ENCODE results near the gene TAAR9. TPM values are rescaled to one million over a fixed set of nuclear protein-coding genes. Genes with fewer than 3 reads are reported as not detected.
"Not testable (repeated sequence)": the region's sequence is repeated elsewhere in the genome, so short reads cannot be mapped to it uniquely, and the experiment has no call there.

The TAAR9 gene
- total RNA-seq, 2 experiments from 2014 or later: not detected

GRCh38 chr6:132551214-132551613, 13.1 kb downstream of the TAAR9 start:
- H3K79me2 ChIP-seq (ENCODE audit: insufficient read depth, low read depth, low read length): no peaks in the 10 kb centered on the region
- DNase-seq (ENCODE audit: low spot score): no peak
- CTCF ChIA-PET (ENCODE audit: unreplicated experiment): no interaction called here
- intact Hi-C loops (cut with micrococcal nuclease; ENCODE audit: unreplicated experiment): no loop called here
- H4K20me1 ChIP-seq (ENCODE audit: insufficient read depth, low read length): no peaks in the 10 kb centered on the region
- H3K4me2 ChIP-seq (ENCODE audit: low read length): no peak overlapping the region
- H3K27ac ChIP-seq (ENCODE audit: low read depth, low read length, poor library complexity, severe bottlenecking): no peak overlapping the region
- no TSS peak for BruUV-seq (replicated peaks)
- H3K4me3 ChIP-seq (ENCODE audit: low read depth, low read length, poor library complexity, severe bottlenecking): no peak overlapping the region
- H2AFZ ChIP-seq (ENCODE audit: low read length): no peak overlapping the region
- no peaks in the 10 kb centered on the region for H3K4me1 ChIP-seq (ENCODE audit: insufficient read depth, low read length, poor library complexity, severe bottlenecking)
- TF ChIP-seq CTCF (conservative IDR thresholded peaks at IDR 0.05; ENCODE audit: low read length) (no peak), EZH2phosphoT487 (IDR thresholded peaks at IDR 0.05; ENCODE audit: borderline replicate concordance, low read depth, low read length) (no peak)
- no peaks in the 10 kb centered on the region for H3K9me2 ChIP-seq (ENCODE audit: insufficient read depth, low read length)
- H3K36me3 ChIP-seq (ENCODE audit: insufficient read depth, low read length): no peaks in the 10 kb centered on the region
- no peaks in the 10 kb centered on the region for H3K9me3 ChIP-seq (ENCODE audit: low read length)
- POLR2A ChIA-PET: interaction anchor here (0.5 kb wide), 1 partner anchor 272 kb away, joined by 5 read pairs; no protein-coding TSS in a partner anchor

GRCh38 chr6:132552372-132552771, 14.3 kb downstream of the TAAR9 start, which contains the start of gene TAAR8:
TSS of gene TAAR8 (plus strand) at chr6:132552672. CDS start at chr6:132552693, 21 bp downstream.
- no peaks in the 10 kb centered on the region for H3K79me2 ChIP-seq (ENCODE audit: insufficient read depth, low read depth, low read length)
- no peaks in the 10 kb centered on the region for H4K20me1 ChIP-seq (ENCODE audit: insufficient read depth, low read length)
- no peak within 1 kb of the TSS for H3K4me2 ChIP-seq (ENCODE audit: low read length)
- CTCF ChIA-PET (ENCODE audit: unreplicated experiment): no interaction called here
- TF ChIP-seq CTCF (conservative IDR thresholded peaks at IDR 0.05; ENCODE audit: low read length): no peak
- TF ChIP-seq EZH2phosphoT487 (IDR thresholded peaks at IDR 0.05; ENCODE audit: borderline replicate concordance, low read depth, low read length): no peak
- intact Hi-C loops (cut with micrococcal nuclease; ENCODE audit: unreplicated experiment): no loop called here
- no peaks in the 10 kb centered on the region for H3K9me3 ChIP-seq (ENCODE audit: low read length)
- H3K9me2 ChIP-seq (ENCODE audit: insufficient read depth, low read length): no peaks in the 10 kb centered on the region
- DNase-seq (ENCODE audit: low spot score): no peak
- no peaks in the 10 kb centered on the region for H3K36me3 ChIP-seq (ENCODE audit: insufficient read depth, low read length)
- H3K4me3 ChIP-seq (ENCODE audit: low read depth, low read length, poor library complexity, severe bottlenecking): no peak within 1 kb of the TSS
- H3K27ac ChIP-seq (ENCODE audit: low read depth, low read length, poor library complexity, severe bottlenecking): no peak within 1 kb of the TSS
- no peaks in the 10 kb centered on the region for H3K4me1 ChIP-seq (ENCODE audit: insufficient read depth, low read length, poor library complexity, severe bottlenecking)
- POLR2A ChIA-PET: interaction anchor here (0.6 to 2.0 kb wide), 3 partner anchors 9 to 96 kb away, joined by 3 to 11 read pairs (median 5); no protein-coding TSS in a partner anchor
- no peak within 1 kb of the TSS for H2AFZ ChIP-seq (ENCODE audit: low read length)
- BruUV-seq (replicated peaks): no TSS peak

DNA sequence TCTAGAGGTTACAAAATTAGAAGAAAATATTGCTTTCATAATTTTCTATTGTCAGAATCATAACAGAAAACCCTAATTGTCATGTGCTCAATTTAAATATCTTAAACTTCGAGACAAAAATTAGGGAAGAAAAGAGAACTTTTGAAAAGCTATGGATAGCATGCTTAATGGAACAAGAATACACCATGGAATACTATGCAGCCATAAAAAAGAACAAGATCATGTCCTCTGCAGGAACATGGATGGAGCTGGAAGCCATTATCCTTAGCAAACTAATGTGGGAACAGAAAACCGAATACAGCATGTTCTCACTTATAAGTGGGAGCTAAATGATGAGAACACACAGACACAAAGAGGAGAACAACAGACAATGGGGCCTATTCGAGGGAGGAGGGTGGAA, 22.0 kb downstream of the TAAR9 start:
- intact Hi-C loops (cut with micrococcal nuclease; ENCODE audit: unreplicated experiment); H3K4me1 ChIP-seq (ENCODE audit: insufficient read depth, low read length, poor library complexity, severe bottlenecking); H2AFZ ChIP-seq (ENCODE audit: low read length); H3K4me3 ChIP-seq (ENCODE audit: low read depth, low read length, poor library complexity, severe bottlenecking); H4K20me1 ChIP-seq (ENCODE audit: insufficient read depth, low read length); H3K27ac ChIP-seq (ENCODE audit: low read depth, low read length, poor library complexity, severe bottlenecking); H3K79me2 ChIP-seq (ENCODE audit: insufficient read depth, low read depth, low read length); CTCF ChIA-PET (ENCODE audit: unreplicated experiment); DNase-seq (ENCODE audit: low spot score); BruUV-seq (replicated peaks); H3K9me2 ChIP-seq (ENCODE audit: insufficient read depth, low read length); H3K4me2 ChIP-seq (ENCODE audit: low read length); H3K9me3 ChIP-seq (ENCODE audit: low read length); H3K36me3 ChIP-seq (ENCODE audit: insufficient read depth, low read length): not testable (repeated sequence)
- POLR2A ChIA-PET: interaction anchor here (0.6 to 3.2 kb wide), 3 partner anchors 13 to 642 kb away, joined by 3 to 9 read pairs (median 4); no protein-coding TSS in a partner anchor

All from OCI-LY7 (cell line).